ENCODE measurements around the gene TEAD3.
A peak's percentile ranks its signal among the peaks of the same experiment; 100 is the strongest.

Gene TEAD3

DNA sequence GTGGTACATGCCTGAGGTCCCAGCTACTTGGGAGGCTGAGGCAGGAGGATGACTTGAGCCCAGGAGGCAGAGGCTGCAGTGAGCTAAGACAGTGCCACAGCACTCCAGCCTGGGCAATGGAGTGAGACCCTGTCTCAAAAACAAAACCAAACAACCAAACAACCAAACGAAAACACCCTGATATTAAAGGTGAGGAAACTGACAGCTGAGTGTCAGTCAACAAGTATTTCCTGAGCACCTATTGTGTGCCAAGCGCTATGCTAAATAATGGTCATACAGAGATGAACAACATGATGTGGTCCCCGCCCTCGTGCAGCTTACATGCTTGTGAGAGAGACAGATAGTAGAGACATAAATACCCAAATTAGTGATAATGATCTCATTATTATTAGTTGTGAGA lies 17.7 kb upstream of the TEAD3 start:
- DNase-seq (ENCODE audit: low read depth in 2 of 3, low spot score in 1 of 3) = no peak

DNA sequence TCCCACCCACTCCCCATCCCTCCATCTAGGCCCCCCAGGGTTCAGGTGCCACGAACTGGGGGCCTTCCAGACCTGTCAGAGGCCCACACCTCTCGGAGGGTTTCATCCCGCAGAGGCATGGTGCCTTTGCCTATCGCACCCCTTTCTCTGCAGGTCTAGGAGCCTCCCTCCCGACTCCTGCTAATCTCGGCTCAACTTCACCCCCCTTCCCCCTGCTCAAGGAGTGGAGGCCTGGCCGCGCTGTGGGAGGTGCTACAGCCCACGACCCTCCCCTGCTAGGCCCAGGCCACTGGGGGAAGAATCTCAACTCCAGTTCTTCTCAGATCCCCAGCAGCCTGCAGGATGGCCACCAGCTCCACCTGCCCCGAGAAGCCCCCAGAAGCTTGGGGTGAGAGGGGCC lies 15.9 kb upstream of the TEAD3 start, which contains the start of gene TULP1:
TSS of gene TULP1 (minus strand) at position 157 of the 400 bp plus-strand sequence. CDS start at position 119, 38 bp downstream.
- DNase-seq (ENCODE audit: low read depth in 2 of 3, low spot score in 1 of 3) = no peak

- no peak for DNase-seq (ENCODE audit: low read depth in 2 of 3, low spot score in 1 of 3)
Measured at GRCh38 chr6:35512006-35512405, 15.1 kb upstream of the TEAD3 start.

DNA sequence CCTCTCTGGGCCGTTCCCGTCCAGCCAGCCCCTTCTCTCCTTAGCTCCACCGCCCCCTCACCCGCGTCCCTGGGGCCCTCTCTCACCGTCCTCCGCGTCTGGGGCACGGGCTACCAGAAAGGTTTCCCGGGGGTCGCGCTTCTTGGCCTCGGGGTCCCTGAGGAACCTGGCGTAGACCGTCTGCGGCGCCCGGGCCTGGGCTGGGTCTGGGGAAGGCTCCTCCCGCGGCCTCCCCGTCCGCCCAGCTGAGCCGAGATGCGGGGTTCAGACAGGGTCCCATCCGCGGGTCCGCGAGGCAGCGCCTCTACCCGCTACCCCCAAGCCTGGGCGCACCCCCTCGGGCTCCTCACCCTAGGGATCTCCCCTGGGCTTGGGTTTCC lies 14.7 kb upstream of the TEAD3 start:
- no peak for DNase-seq (ENCODE audit: low read depth in 2 of 3, low spot score in 1 of 3)

DNA sequence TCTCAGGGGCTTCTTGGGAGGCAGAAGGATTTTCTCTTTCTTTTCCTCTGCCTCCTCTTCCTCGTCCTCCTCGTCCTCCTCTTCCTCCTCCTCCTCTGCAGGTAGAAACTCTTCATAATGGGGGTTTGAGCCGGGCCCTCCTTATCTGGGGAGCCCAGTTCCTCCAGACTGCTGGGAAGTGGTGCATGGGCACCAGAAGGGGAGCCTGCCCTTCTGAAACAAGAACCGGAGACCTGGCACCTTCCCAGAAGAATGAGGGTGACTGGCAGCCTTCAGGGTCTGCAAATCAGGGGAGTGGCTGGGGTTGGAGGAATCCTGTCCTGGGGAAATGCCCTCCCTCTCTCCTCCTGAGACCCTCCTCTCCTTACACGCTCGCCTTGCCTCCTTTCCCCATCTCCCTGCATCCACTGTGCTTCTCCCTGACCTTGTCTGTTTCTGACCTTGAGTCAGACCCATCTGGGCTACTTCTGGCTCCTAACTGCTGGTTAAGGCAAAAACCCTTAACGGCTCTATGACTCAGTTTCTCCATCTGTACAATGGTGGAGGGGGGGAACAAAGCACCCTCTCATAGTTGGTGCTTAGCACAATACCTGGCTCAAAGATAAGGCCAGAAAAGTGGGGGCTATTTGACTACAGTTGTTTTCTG lies 14.2 kb upstream of the TEAD3 start:
- no peak for DNase-seq (ENCODE audit: low read depth in 2 of 3, low spot score in 1 of 3)

DNA sequence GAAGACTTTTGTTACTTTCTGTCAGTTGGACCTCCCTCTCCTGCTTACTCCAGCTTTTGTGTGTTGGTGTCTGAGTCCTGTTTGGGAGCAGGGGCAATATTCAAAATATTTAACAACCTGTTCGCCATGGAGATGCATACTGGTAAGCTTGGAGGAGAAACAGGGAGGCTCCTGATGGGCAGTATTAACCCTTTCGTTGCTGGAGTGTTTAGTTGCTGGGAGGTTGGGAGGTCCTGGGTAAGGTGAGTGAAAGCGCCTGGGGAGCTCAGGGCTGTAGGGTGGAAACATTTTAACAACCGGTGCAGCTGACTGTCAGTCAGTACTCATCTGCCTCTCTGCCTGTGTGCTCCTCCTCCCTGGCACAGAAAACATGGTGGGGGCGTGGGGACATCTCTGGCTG lies 11.7 kb upstream of the TEAD3 start:
- DNase-seq (ENCODE audit: low read depth in 2 of 3, low spot score in 1 of 3) = no peak

GRCh38 chr6:35508027-35508426 lies 11.1 kb upstream of the TEAD3 start:
- DNase-seq (ENCODE audit: low read depth in 2 of 3, low spot score in 1 of 3) = no peak

- DNase-seq (ENCODE audit: low read depth in 2 of 3, low spot score in 1 of 3) = no peak
Measured at GRCh38 chr6:35507221-35507620, 10.3 kb upstream of the TEAD3 start.

GRCh38 chr6:35506536-35506935 lies 9.7 kb upstream of the TEAD3 start:
- no peak for DNase-seq (ENCODE audit: low read depth in 2 of 3, low spot score in 1 of 3)

GRCh38 chr6:35505999-35506412 lies 9.1 kb upstream of the TEAD3 start:
- no peak for DNase-seq (ENCODE audit: low read depth in 2 of 3, low spot score in 1 of 3)

- no peak for DNase-seq (ENCODE audit: low read depth in 2 of 3, low spot score in 1 of 3)
Measured at GRCh38 chr6:35503534-35503933, 6.7 kb upstream of the TEAD3 start.

DNA sequence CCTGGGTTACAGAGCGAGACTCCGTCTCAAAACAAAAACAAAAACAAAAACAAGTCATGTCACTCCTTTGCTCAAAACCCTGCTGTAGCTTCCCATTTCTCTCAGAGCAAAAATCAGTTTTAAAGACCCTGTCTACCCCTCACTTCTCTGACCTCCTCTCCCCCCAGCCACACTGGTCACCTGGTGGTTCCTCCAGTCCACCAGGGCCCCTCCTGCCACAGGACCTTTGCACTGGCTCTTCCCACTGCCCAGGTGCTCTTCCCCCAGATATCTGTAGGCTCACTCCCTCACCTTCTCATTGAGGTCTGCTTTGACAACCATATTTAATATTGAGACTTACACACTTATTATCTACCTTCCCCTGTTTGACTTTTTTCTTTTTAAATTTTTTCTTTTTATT lies 4.9 kb upstream of the TEAD3 start:
- DNase-seq (ENCODE audit: low read depth in 2 of 3, low spot score in 1 of 3) = no peak

DNA sequence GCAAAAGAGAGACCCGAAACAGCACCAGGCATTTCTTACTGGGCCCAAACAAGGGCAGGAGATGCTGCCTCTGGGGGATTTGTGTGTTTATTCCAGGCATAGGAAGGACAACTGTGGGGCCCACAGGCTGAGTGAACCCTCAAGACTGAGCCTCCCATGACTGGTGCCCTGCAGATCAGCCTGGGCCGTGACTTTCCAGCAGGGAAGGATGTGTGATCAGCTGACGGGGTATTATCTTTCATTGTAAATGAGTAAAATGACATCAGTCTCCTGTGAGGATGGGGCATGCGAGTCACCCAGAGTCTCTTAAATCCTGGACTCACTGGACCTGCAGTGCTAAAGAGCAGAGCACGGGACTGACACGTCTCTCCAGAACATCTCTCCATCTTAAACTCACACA lies 3.9 kb upstream of the TEAD3 start:
- no peak for DNase-seq (ENCODE audit: low read depth in 2 of 3, low spot score in 1 of 3)

- DNase-seq (ENCODE audit: low read depth in 2 of 3, low spot score in 1 of 3) = no peak
Measured at GRCh38 chr6:35499372-35499771, 2.5 kb upstream of the TEAD3 start.

DNA sequence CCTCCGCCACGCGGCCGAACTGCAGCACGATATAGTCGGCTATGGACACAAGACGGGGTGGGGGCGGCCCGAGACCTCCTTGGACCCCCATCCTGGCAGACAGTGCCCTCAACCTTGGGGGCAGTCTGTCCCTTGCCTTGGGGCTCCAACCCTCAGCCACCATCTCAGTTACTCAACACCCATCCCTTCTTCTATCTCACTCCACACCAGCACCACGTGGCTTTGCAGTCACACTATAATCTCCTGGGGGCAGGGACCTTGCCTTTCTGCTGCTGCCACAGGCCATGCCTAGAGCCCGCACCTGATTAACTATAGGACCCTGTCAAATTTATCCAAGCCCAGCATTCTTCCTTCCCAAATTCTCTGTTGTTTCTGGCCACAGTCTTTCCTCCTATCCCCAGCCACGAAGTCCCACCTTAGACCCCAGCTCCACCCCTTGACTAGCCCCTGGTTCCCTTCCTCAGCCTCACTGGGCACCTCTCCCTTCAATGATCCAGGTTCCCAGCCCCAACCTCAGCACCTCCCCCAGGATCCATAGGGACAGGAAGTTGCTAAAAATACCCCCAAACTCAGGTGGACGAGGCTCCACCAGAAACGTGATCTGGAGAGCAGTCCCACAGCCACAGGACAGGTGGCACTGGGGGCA lies 1.7 kb upstream of the TEAD3 start:
- DNase-seq (ENCODE audit: low read depth in 2 of 3, low spot score in 1 of 3) = no peak

- peak in 2 of 3 donors; percentile 24 to 26 for DNase-seq (ENCODE audit: low read depth in 2 of 3, low spot score in 1 of 3)
Measured at GRCh38 chr6:35497571-35498421, 917 bp upstream of the TEAD3 start.

DNA sequence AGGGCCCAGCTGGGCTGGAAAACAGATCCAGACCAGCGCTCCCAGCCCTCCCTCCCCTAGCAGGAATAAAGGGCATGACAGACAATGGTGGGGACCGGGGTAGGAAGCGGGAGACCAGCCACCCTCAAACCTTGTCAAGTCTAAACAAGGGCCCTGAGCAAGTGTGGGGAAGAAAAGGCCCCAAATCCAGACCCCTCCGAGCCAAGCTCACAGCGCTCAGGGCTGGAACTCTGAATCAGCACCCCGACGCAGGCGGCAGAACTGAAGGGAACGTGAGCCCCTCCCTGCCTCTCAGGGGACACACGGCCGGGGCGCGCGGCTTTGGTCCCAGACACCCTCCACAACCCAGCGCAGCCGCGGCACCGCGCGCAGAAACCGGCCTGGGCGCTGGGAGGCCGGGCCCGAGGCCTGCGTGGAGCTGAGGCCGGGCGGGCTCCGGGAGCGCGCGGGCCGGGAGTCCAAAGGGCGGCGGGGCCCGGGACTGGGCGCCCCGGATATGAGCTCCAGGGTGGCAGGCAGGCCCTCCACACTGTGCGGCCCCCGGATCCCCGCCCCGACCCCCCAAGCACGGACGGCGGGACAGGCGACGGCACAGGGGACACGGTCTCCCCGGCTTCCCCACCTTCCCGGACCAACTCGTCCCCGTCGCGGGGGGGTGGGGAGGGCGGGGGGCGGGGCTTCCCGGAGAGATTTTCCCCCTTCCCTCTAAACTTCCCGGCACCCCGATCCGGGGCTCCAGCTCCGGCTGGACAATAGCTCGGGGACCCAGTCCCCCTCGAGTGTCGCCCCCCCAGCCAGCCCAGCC lies 641 bp downstream of the TEAD3 start:
- DNase-seq (ENCODE audit: low read depth in 2 of 3, low spot score in 1 of 3) = no peak

DNA sequence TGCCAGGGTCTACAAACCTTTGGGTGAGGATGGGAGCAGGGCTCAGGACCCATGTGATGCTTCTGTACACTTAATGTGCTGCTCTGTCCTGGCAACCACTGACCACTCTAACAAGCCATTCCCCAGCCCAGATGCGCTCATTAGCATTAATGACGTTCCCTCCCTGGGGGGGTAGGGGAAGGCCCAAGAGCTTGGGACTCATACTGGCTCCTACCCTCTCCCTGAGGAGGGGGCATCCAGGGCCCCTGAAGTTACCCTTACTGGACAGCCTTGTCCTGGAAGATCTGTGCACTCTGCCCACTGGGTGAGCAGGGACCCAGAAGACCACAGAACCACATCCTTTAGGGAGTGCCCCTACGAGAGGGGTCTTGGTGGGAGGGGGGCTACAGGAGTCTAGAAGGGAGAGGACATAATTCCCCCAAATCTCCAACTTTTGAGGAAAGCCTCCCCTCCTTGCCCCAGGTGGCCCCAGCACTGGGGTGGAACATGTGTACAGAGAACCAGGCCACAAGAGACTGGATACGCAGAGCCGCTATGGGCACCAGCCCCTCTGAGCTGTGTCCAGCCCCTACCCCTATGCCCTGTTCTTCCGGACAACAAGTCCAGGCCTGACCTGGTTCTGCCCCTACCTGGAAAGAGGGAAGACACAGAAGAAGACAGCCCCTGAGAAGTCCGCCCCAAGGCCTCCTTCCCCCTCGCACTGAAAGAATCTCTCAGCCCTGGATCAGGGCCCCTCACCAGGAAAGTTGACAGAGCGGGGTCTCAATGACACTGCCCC lies 1.4 kb downstream of the TEAD3 start:
- no peak for DNase-seq (ENCODE audit: low read depth in 2 of 3, low spot score in 1 of 3)

GRCh38 chr6:35494161-35494563 lies 2.7 kb downstream of the TEAD3 start:
- DNase-seq (ENCODE audit: low read depth in 2 of 3, low spot score in 1 of 3) = no peak

- no peak for DNase-seq (ENCODE audit: low read depth in 2 of 3, low spot score in 1 of 3)
Measured at GRCh38 chr6:35493307-35493983, 3.4 kb downstream of the TEAD3 start.
